Measurements from ENCODE around the gene QDPR.

DNA sequence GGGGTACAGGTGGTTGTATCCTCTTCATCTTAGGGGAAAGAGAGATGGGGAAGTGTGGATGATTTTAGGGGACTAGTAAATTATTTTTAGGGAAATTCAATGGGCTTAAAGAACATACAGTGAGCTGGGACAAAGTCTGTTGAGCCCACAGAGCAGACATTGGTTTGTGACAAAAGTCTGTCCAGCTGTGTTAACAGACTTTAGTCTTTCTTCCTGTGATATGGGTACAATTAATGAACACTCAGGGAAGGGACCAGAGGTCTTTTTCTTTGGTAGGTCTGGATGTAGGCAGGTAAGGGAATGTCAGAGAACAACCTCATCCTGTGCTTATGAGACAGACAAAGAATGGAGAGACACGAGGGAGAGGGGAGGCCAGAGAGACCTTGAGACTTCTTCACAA is 5.1 kb upstream of the QDPR start:
- TF ChIP-seq, protein P1, sequence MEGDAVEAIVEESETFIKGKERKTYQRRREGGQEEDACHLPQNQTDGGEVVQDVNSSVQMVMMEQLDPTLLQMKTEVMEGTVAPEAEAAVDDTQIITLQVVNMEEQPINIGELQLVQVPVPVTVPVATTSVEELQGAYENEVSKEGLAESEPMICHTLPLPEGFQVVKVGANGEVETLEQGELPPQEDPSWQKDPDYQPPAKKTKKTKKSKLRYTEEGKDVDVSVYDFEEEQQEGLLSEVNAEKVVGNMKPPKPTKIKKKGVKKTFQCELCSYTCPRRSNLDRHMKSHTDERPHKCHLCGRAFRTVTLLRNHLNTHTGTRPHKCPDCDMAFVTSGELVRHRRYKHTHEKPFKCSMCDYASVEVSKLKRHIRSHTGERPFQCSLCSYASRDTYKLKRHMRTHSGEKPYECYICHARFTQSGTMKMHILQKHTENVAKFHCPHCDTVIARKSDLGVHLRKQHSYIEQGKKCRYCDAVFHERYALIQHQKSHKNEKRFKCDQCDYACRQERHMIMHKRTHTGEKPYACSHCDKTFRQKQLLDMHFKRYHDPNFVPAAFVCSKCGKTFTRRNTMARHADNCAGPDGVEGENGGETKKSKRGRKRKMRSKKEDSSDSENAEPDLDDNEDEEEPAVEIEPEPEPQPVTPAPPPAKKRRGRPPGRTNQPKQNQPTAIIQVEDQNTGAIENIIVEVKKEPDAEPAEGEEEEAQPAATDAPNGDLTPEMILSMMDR (optimal IDR thresholded peaks at IDR 0.05 in 1 of 3, IDR thresholded peaks at IDR 0.05 in 1 of 3, conservative IDR thresholded peaks at IDR 0.05 in 1 of 3; ENCODE audit: extremely low read depth in 1 of 3, insufficient read depth in 2 of 3, low read length in 3 of 3): no peak
- TF ChIP-seq EZH2 (IDR thresholded peaks at IDR 0.05; ENCODE audit: low read length): no peak
